GM18526 (cell line): ENCODE results near the gene SMAD7.

Experiments
- POLR2A ChIP-seq: IDR thresholded peaks from 3 replicates; pipeline ENCODE4 v1.6.1; 2011; ENCODE audit not compliant: insufficient read length; ENCODE audit errors: extremely low read depth

Gene SMAD7

DNA sequence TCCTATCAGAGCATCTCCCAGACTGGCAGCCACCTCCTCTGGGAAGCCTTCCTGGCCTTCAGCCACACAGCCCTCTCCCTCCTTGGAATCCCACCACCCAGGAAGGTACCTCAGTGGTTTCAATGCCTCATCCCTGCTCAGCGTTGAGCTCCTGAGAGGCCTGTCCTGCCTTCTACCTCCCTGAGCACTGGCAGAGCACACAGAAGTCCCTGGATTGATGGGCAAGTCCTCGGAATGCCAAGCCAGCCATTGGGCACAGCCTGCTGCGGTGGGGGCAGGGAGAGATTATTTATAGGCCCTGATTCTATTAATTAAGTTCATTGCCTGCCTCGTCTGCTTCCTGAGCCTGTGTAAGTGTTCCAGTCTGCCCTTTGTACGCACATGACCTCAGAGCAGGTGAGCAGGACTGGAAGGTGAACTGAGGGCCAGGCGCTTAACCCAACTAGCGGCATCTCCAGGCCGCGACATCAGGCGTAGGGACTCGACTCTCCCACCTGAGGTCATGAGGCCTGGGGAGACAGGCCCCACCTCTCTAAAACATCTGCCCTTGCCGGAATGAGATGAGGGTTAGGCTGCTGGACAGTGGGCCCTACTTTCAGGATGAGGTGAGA lies 63.4 kb downstream of the SMAD7 start:
- no peak for TF ChIP-seq POLR2A

GRCh38 chr18:48886520-48887293 lies 64.1 kb downstream of the SMAD7 start:
- TF ChIP-seq POLR2A, result no peak

DNA sequence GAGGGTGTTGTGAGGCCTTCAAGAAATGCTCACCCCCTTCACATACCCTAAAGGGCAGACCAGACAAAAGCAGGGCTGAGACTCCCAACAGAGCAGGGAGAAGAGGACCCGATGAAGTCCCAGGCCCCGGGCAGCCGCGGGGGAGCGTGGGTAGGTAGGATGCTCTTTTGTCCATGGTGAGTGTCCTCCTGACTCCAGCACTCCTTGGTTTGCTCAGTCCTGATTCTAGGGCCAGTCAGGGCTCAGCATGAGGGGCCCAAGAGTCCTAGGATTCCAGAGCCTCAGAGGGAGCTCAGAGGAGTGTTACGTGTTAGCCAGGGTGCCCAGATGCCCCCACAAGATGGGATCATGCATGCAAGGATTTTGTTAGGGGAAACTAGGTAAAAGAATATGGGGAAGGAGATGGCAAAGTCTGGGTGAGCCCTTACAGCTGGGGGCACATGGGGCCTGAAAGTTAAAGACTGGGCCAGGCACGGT lies 64.8 kb downstream of the SMAD7 start:
- TF ChIP-seq POLR2A, result no peak

DNA sequence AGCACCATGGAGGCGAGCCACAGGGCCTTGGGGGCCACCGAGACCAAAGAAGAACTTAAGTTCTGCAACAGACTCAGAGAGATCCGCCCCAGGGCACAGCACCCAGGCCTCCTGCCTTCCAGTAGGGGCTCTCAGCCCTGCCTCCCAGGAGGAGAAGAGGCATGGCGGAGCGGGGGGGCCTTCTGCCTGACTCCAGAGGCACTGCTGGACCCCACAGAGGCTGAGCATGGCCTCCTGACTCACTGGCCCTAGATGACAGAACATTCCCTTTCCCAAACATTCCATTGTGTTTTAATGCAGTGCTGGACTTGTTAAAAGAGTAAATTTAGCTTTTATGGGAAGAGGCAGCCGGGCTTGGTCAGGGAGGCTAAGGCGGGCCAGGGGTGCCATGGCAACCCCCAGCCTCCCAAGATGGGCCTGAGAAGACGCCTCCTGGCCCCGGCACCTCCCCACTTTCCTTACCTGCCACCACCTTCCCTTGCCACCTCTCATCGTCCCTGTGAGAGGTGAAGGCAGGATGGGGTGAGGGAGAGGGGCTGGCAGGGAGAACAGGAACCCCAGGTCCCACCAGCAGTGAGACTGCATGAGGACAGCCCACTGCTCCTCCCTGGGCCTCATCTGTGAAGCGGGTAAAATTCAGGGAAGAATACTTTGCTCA lies 65.4 kb downstream of the SMAD7 start:
- no peak for TF ChIP-seq POLR2A

- no peak for TF ChIP-seq POLR2A
Observed at GRCh38 chr18:48884771-48885170, 66.0 kb downstream of the SMAD7 start.

DNA sequence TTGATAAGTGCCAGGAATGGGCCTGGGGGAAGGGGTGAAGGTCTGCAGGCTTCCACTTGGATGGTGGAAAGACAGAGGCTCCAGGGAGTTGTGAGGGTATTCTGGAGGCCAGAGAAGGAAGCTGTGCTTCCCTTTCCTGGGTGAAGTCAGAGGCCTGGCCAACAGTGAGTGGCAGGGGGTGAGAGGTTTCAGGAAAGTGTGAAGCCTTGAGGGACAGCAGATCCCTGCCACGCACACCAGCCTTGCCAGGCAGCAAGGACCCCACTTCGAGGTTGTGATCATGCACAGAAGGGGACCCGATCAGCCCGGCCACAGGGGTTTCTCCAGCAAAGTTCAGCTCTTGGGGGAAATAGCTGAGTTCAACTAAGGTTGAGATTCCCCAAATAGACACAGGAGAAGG lies 66.5 kb downstream of the SMAD7 start:
- TF ChIP-seq POLR2A, result no peak

DNA sequence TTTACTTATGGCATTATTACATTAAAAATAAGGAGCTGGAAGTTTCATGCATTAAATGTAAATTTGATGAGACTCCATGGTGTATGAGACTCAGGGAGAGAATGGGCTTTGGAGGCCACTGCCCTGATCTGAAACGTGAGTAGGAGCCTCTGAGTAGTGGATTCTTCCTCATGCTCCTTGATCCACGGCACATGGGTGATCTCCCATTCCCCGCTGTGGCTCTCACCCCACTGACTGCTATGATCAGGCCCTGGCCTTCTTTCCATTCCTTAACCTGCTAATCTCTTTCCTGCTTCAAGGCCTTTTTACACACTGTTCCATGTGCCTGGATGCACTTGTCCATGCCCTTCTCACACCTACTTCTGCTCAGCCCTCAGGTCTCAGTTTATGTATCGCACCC lies 68.4 kb downstream of the SMAD7 start:
- no peak for TF ChIP-seq POLR2A

GRCh38 chr18:48880931-48881330 lies 69.8 kb downstream of the SMAD7 start:
- no peak for TF ChIP-seq POLR2A

DNA sequence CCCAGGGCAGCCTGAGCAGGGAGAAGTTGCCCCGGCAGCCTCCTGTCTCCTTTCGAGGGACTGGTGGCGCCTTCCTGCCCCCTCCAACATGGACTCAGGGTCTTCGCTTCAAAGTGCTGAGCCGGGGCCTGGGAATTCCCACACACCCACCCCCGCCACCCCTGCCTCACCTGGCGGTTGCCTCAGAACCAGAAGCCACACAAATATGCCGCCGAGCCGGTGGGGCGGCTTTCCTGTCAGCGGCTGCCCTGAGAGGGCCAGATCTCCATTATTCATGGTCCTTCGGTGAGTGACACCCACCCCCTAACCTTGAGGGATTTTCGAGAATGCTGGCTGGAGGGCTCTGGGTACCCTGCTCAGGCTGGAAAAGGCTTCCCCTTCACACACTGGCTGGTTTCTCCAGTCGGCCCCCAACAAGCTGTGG lies 71.7 kb downstream of the SMAD7 start:
- no peak for TF ChIP-seq POLR2A

DNA sequence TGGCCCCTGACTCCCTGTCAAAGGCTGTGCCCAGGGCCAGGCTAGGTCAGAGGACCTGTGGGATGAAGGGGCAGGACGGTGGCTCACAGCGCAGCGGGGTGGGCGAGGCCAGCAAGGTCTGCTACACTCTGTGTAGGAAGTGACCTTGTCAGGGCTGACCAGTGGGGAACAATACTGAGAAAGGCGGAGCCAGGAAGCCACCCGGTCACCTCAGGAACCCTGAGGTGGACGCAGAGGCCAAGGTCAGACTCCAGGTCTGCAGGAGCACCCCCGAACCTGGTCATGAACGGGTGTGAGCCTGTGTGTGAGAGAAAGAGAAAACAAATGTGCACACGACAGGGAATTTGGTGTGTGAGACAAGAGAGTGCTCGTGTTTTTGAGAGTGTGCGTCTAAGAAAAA lies 72.3 kb downstream of the SMAD7 start:
- no peak for TF ChIP-seq POLR2A

GRCh38 chr18:48877941-48878340 lies 72.8 kb downstream of the SMAD7 start:
- TF ChIP-seq POLR2A, result no peak

DNA sequence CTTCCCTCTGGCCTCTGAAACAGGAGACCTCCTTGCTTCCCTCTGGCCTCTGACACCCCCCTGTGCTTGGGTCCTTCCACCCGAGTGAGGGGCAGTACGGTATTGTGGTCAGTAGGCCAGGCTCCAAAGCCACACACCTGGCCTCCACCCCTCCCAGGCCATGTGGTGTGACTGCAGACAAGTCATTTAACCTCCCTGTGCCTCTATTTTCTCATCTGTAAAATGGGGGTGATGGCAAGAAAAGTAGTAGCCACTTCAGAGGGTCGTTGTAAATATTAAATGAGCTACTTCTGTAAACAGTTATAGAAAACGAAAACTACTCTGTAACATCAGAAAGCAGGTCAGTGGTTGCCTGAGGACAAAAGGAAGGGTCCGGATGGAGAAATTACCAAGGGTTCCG lies 74.2 kb downstream of the SMAD7 start:
- no peak for TF ChIP-seq POLR2A

DNA sequence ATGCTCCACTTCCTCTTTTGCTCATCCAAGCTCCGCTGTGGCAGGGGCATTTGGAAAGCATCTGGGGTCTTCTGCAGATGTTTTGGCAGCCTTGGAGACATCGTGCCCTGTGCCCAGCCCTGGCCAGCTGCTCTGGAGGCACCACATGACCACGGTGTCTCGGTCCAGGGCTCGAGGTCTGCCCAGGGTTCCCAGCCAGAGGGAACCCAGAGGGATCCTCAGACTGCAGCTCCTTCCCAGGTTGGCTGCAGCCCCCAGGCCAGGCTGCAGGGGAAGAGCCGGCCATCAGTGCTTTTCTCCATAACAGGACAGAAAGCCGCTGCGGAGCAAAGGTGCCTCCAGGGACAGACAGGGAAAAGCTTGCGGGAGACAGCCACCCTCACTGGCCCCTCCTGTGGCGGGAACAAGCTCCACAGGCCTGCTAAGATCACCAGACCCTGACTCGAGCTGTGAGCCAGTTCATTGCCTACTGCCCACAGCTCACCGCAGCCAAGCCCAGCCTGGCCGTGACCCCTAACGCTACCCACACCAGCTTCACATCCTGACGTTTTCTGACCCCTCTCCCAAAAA lies 74.7 kb downstream of the SMAD7 start:
- TF ChIP-seq POLR2A, result no peak

DNA sequence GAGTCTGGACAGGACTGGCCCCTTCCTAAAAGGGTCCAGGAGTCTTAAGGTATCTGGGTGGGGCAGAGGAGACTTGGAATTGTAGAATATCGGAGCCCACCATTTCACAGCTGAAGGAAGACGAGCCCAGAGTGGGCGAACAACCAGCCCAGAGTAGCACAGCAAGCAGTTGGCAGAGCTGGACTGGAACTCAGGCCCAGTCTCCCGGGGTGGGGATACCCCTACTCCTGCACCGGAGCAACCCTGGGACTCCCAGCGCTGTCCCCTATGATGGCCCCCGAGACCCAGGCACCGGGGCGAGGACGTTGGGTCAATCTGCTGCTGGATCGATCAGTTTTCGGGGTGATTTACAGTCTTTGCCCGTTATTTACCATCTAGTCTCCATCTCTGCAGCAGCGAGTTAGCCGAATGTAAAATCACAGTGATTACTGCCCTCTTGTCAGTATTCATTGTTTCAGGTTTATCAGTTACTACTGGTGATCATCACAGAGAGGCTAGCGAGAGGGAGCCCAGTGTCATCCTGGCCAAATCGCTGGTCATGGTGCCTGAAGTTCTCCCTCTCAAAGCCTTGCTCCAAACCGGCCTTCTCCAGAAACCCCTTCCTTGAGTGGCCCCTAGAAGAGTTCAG lies 75.3 kb downstream of the SMAD7 start:
- no peak for TF ChIP-seq POLR2A

DNA sequence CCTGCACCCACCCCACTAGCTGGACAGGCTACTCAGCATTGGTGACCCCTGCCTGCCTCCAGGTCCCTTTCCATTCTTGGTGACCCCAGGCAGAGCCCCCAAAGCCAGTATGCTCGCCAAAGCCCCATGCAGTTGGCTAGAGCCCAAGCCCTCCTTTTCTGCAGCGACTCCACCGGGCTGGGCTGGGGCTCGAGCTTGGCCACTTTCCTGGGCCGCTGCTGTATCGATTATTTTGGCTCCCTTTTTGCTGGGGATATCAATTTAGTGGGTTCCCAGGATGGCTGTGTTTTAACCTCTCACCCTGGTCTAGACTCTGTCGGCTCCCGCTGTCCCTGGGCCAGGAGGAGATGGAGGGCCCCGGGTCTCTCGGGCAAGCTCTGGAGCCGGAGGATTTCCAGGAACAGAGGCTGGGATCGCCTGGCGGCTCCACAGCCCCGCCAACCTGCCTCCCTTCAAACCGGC lies 76.0 kb downstream of the SMAD7 start:
- TF ChIP-seq POLR2A, result no peak
